ENCODE measurements around the gene CIAO3. TPM values are rescaled to one million over a fixed set of nuclear protein-coding genes. Genes with fewer than 3 reads are reported as not detected.
A peak's percentile ranks its signal among the peaks of the same experiment; 100 is the strongest.

Gene CIAO3
- total RNA-seq, 1 experiment from 2014 or later, result 21.9 TPM

- no peak overlapping the region for H2BK12ac ChIP-seq (ENCODE audit: insufficient read length, low read depth, low read length)
- H3K18ac ChIP-seq (ENCODE audit: insufficient read length, low read depth, low read length), result no peak overlapping the region
- no peak overlapping the region for H3T11ph ChIP-seq (ENCODE audit: low read length)
- H3K9ac ChIP-seq (ENCODE audit: extremely low read depth, insufficient read length, low read length), result no peak overlapping the region
- no peak overlapping the region for H2BK20ac ChIP-seq (ENCODE audit: low read depth, low read length, poor library complexity, severe bottlenecking)
- no peaks in the 10 kb centered on the region for H3K36me3 Mint-ChIP-seq (ENCODE audit: insufficient read depth in 1 of 3, low read depth in 3 of 3)
- no peaks in the 10 kb centered on the region for H3K79me2 ChIP-seq (ENCODE audit: insufficient read depth, low read length)
- H2BK120ac ChIP-seq (ENCODE audit: low read depth, low read length, poor library complexity, severe bottlenecking), result no peak overlapping the region
- no peak overlapping the region for H2AFZ ChIP-seq (ENCODE audit: low read length)
- no peak overlapping the region for H3K4ac ChIP-seq (ENCODE audit: low read depth, low read length)
- no CpG with 5 or more reads among the region's 9 CpGs for WGBS (ENCODE audit: extremely low coverage, insufficient read length, low lambda C conversion rate)
- DNase-seq, result no peak
- H3K23me2 ChIP-seq (ENCODE audit: insufficient read length, low read depth, low read length, poor library complexity, severe bottlenecking), result no peaks in the 10 kb centered on the region
- no peaks in the 10 kb centered on the region for H3K79me1 ChIP-seq (ENCODE audit: insufficient read depth, low read depth, low read length, poor library complexity, severe bottlenecking)
- no peak overlapping the region for H4K91ac ChIP-seq (ENCODE audit: insufficient read length, low read depth, low read length)
- H3K23ac ChIP-seq (ENCODE audit: insufficient read length, low read depth, low read length), result no peak overlapping the region
- H2BK15ac ChIP-seq (ENCODE audit: low read depth, low read length), result no peak overlapping the region
- no peak overlapping the region for H3K27ac ChIP-seq (ENCODE audit: insufficient read length, low read depth, low read length)
- H4K5ac ChIP-seq (ENCODE audit: insufficient read length, low read depth, low read length), result no peak overlapping the region
- H3K14ac ChIP-seq (ENCODE audit: insufficient read depth, low read length), result no peak overlapping the region
- no peaks in the 10 kb centered on the region for H4K20me1 ChIP-seq (ENCODE audit: control insufficient read depth, insufficient read depth, insufficient read length)
- no peak overlapping the region for H3K4me3 Mint-ChIP-seq
- no peak overlapping the region for H2BK5ac ChIP-seq (ENCODE audit: insufficient read length, low read length)
- no peaks in the 10 kb centered on the region for H3K9me3 ChIP-seq (ENCODE audit: control insufficient read depth, low read depth, low read length)
- peak overlapping the region in 1 of 3 experiments; percentile 70; a peak in 1 of 7 replicates for H3K27ac Mint-ChIP-seq
- TF ChIP-seq, protein P1, sequence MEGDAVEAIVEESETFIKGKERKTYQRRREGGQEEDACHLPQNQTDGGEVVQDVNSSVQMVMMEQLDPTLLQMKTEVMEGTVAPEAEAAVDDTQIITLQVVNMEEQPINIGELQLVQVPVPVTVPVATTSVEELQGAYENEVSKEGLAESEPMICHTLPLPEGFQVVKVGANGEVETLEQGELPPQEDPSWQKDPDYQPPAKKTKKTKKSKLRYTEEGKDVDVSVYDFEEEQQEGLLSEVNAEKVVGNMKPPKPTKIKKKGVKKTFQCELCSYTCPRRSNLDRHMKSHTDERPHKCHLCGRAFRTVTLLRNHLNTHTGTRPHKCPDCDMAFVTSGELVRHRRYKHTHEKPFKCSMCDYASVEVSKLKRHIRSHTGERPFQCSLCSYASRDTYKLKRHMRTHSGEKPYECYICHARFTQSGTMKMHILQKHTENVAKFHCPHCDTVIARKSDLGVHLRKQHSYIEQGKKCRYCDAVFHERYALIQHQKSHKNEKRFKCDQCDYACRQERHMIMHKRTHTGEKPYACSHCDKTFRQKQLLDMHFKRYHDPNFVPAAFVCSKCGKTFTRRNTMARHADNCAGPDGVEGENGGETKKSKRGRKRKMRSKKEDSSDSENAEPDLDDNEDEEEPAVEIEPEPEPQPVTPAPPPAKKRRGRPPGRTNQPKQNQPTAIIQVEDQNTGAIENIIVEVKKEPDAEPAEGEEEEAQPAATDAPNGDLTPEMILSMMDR (conservative IDR thresholded peaks at IDR 0.05), result no peak
- H3K27me3 Mint-ChIP-seq (ENCODE audit: low read depth), result peaks cover 17% of the 10 kb centered on the region
- no peaks in the 10 kb centered on the region for H3K27me3 ChIP-seq (ENCODE audit: insufficient read depth, low read length)
- H3K9me3 Mint-ChIP-seq, result no peaks in the 10 kb centered on the region
- H4K8ac ChIP-seq (replicated peaks; ENCODE audit: insufficient read length, low read depth, low read length), result no peak overlapping the region
- H3K56ac ChIP-seq (ENCODE audit: insufficient read length, low read depth, low read length), result no peak overlapping the region
- H3K4me1 ChIP-seq (ENCODE audit: insufficient read depth, low read length), result no peaks in the 10 kb centered on the region
- no peak overlapping the region for H2AK5ac ChIP-seq (ENCODE audit: insufficient read length, low read length)
- H3K4me2 ChIP-seq (ENCODE audit: insufficient read depth, insufficient read length, low read length), result no peak overlapping the region
- H3K4me1 Mint-ChIP-seq, result peaks cover 20 to 31% of the 10 kb centered on the region in 2 experiments
Measured at GRCh38 chr16:750485-750884, 9.7 kb upstream of the CIAO3 start.

Measured in H9 (cell line).